Gastrocnemius medialis (tissue), 4 donors: ENCODE results near the gene GPATCH3. TPM values are rescaled to one million over a fixed set of nuclear protein-coding genes. Genes with fewer than 3 reads are reported as not detected.
"Not testable (repeated sequence)": the region's sequence is repeated elsewhere in the genome, so short reads cannot be mapped to it uniquely, and the experiment has no call there.

Experiments
- ATAC-seq, 2 donors: fragments of 150-250 bp; one replicate each; pipeline ENCODE4 v1.9.1; 2016
- DNase-seq, 2 donors: peaks; one replicate each; pipeline ENCODE4 v3.0.0-alpha.2; 2019
- H3K27ac ChIP-seq, 4 donors: fragments of 200-600 bp; sonication (generic); 1 replicate in 1 of 4; 2 replicates in 3 of 4; pipeline ENCODE4 v1.5.1; 2016 to 2018; ENCODE audit warnings: mild to moderate bottlenecking in 2 of 4, moderate library complexity in 1 of 4
- H3K27me3 ChIP-seq, 3 donors: fragments of 200-600 bp; sonication (generic) in 2 of 3; 1 replicate in 1 of 3; 2 replicates in 2 of 3; pipeline versions ENCODE4 v1.5.1 to v1.6.0; 2016 to 2019; ENCODE audit warnings: mild to moderate bottlenecking in 1 of 3, moderate library complexity in 1 of 3
- H3K36me3 ChIP-seq, 2 donors: fragments of 200-600 bp; sonication (generic) in 1 of 2; one replicate each; pipeline ENCODE4 v1.5.1; 2017 to 2018
- H3K4me1 ChIP-seq, 2 donors: fragments of 200-600 bp; sonication (generic) in 1 of 2; one replicate each; pipeline ENCODE4 v1.5.1; 2016 to 2017; ENCODE audit warnings: mild to moderate bottlenecking in 2 of 2
- H3K4me3 ChIP-seq, 4 donors: fragments of 200-600 bp; sonication (generic) in 3 of 4; 1 replicate in 1 of 4; 2 replicates in 3 of 4; pipeline ENCODE4 v1.5.1; 2016 to 2019; ENCODE audit warnings: mild to moderate bottlenecking in 2 of 4
- H3K9me3 ChIP-seq, 3 donors: fragments of 200-600 bp; sonication (generic) in 2 of 3; 1 replicate in 1 of 3; 2 replicates in 2 of 3; pipeline ENCODE4 v1.5.1; 2016 to 2019
- CTCF ChIP-seq, 5 experiments: fragments of 450-650 bp in 3 of 5; fragments of 200-600 bp in 2 of 5; sonication (generic) in 2 of 5; IDR thresholded peaks in 4 of 5; conservative IDR thresholded peaks in 1 of 5; 1 replicate in 4 of 5; 2 replicates in 1 of 5; pipeline ENCODE4 v1.5.1; 2016 to 2019; ENCODE audit warnings: antibody characterized with exemption in 5 of 5, mild to moderate bottlenecking in 3 of 5, moderate library complexity in 3 of 5
- POLR2A ChIP-seq, 2 donors: fragments of 450-650 bp; IDR thresholded peaks; one replicate each; pipeline ENCODE4 v1.6.1; 2017; ENCODE audit warnings: antibody characterized with exemption in 2 of 2, mild to moderate bottlenecking in 2 of 2, moderate library complexity in 2 of 2
- in situ Hi-C, 4 donors: fragments of 200-750 bp; cut with MboI; loops; one replicate each; pipeline versions ENCODE4 v1.15.0 to v1.8.0; 2017; ENCODE audit warnings: low sequenced_read_pairs in 4 of 4
- intact Hi-C: fragments of 100-400 bp; cut with DNase I; formaldehyde crosslinking; loops from one replicate; pipeline ENCODE4 v1.15.1; 2023; ENCODE audit warnings: low total_unique reads
- total RNA-seq, 4 donors: library from RNA; depleted of rRNA; stranded (reverse); fragments of >200 nt; gene quantifications; one replicate each; pipeline versions ENCODE4 v1.1.0 to v1.2.3, GENCODE V29; 2016

GPATCH3 gene
- 10 to 100 TPM; 13.7 to 20.4 (median 16.9) TPM for total RNA-seq

- intact Hi-C loops: no loop called here
- peak; percentile 34 to 37 for TF ChIP-seq POLR2A (IDR thresholded peaks at IDR 0.05)
- TF ChIP-seq CTCF (IDR thresholded peaks at IDR 0.05 in 4 of 5, conservative IDR thresholded peaks at IDR 0.05 in 1 of 5): peak in 1 of 5 experiments; percentile 15
- peak; percentile 92 to 97 for ATAC-seq
These were observed at the start of gene GPATCH3 for GRCh38 chr1:26900001-26900814. TSS of gene GPATCH3 (minus strand) at chr1:26900467. CDS start at chr1:26900442, 25 bp downstream.

GRCh38 chr1:26949926-26950319, 49.7 kb upstream of the GPATCH3 start:
- no peaks in the 10 kb centered on the region for H3K9me3 ChIP-seq
- peaks cover 3% of the 10 kb centered on the region in 2 donors for H3K4me1 ChIP-seq
- in situ Hi-C loops (no loop called here), intact Hi-C loops (no loop called here)
- no peaks in the 10 kb centered on the region for H3K27me3 ChIP-seq
- peaks cover 0 to 20% of the 10 kb centered on the region in 2 donors for H3K36me3 ChIP-seq
- no peak for DNase-seq
- no peak overlapping the region for H3K27ac ChIP-seq
- no peak for ATAC-seq
- no peak for TF ChIP-seq CTCF (IDR thresholded peaks at IDR 0.05 in 4 of 5, conservative IDR thresholded peaks at IDR 0.05 in 1 of 5)
- TF ChIP-seq POLR2A (IDR thresholded peaks at IDR 0.05): no peak
- no peak overlapping the region for H3K4me3 ChIP-seq

More at GRCh38 chr1:26900001-26900814, at the start of gene GPATCH3:
- Histone ChIP-seq H3K27me3 (no peaks in the 10 kb centered on the region), H3K27ac (peak within 1 kb of the TSS; percentile 85 to 90 (median 88)), H3K36me3 (peaks cover 0 to 26% of the 10 kb centered on the region in 2 donors), H3K9me3 (no peaks in the 10 kb centered on the region), H3K4me3 (peak within 1 kb of the TSS; percentile 80 to 98 (median 87)), H3K4me1 (peaks cover 20 to 21% of the 10 kb centered on the region in 2 donors)
- in situ Hi-C loops: no loop called here
- DNase-seq: peak; percentile 73 to 87

GRCh38 chr1:26949266-26949925, 49.1 kb upstream of the GPATCH3 start:
- TF ChIP-seq CTCF (IDR thresholded peaks at IDR 0.05 in 4 of 5, conservative IDR thresholded peaks at IDR 0.05 in 1 of 5) (no peak), POLR2A (IDR thresholded peaks at IDR 0.05) (no peak)
- Histone ChIP-seq H3K27me3 (no peaks in the 10 kb centered on the region), H3K9me3 (no peaks in the 10 kb centered on the region), H3K4me3 (no peak overlapping the region), H3K4me1 (peaks cover 3% of the 10 kb centered on the region in 2 donors), H3K36me3 (peaks cover 0 to 26% of the 10 kb centered on the region in 2 donors), H3K27ac (no peak overlapping the region)
- DNase-seq (no peak), ATAC-seq (no peak)
- in situ Hi-C loops (no loop called here), intact Hi-C loops (no loop called here)

- H3K27ac ChIP-seq, H3K4me3 ChIP-seq, ATAC-seq, H3K4me1 ChIP-seq, H3K9me3 ChIP-seq, H3K27me3 ChIP-seq, intact Hi-C loops, DNase-seq, in situ Hi-C loops: not testable (repeated sequence)
- peaks cover 0 to 33% of the 10 kb centered on the region in 2 donors for H3K36me3 ChIP-seq
These were observed 48.4 kb upstream of the GPATCH3 start for GRCh38 chr1:26948725-26949057.

GRCh38 chr1:26946270-26946669, 46.0 kb upstream of the GPATCH3 start:
- intact Hi-C loops (no loop called here), in situ Hi-C loops (no loop called here)
- TF ChIP-seq POLR2A (IDR thresholded peaks at IDR 0.05) (no peak), CTCF (IDR thresholded peaks at IDR 0.05 in 4 of 5, conservative IDR thresholded peaks at IDR 0.05 in 1 of 5) (no peak)
- peaks cover 3% of the 10 kb centered on the region in 2 donors for H3K4me1 ChIP-seq
- H3K36me3 ChIP-seq: peaks cover 0 to 57% of the 10 kb centered on the region in 2 donors
- no peak overlapping the region for H3K27ac ChIP-seq
- no peak overlapping the region for H3K4me3 ChIP-seq
- no peaks in the 10 kb centered on the region for H3K9me3 ChIP-seq
- DNase-seq (no peak), ATAC-seq (no peak)
- no peaks in the 10 kb centered on the region for H3K27me3 ChIP-seq
